Peyer's patch (tissue), 4 donors: ENCODE results near the gene WFIKKN2.

Experiments used
- POLR2A ChIP-seq, 2 donors: fragments of 450-650 bp; IDR thresholded peaks; one replicate each; pipeline ENCODE4 v1.5.1; 2017; ENCODE audit warnings: antibody characterized with exemption in 2 of 2, mild to moderate bottlenecking in 2 of 2, moderate library complexity in 2 of 2
- TF ChIP-seq, protein P1 (sequence below), 6 experiments: fragments of 450-650 bp in 4 of 6; fragments of 200-600 bp in 2 of 6; sonication (generic) in 1 of 6; IDR thresholded peaks; one replicate each; pipeline ENCODE4 v1.5.1; 2017 to 2019; ENCODE audit warnings: antibody characterized with exemption in 6 of 6, mild to moderate bottlenecking in 3 of 6, moderate library complexity in 1 of 6

DNA sequence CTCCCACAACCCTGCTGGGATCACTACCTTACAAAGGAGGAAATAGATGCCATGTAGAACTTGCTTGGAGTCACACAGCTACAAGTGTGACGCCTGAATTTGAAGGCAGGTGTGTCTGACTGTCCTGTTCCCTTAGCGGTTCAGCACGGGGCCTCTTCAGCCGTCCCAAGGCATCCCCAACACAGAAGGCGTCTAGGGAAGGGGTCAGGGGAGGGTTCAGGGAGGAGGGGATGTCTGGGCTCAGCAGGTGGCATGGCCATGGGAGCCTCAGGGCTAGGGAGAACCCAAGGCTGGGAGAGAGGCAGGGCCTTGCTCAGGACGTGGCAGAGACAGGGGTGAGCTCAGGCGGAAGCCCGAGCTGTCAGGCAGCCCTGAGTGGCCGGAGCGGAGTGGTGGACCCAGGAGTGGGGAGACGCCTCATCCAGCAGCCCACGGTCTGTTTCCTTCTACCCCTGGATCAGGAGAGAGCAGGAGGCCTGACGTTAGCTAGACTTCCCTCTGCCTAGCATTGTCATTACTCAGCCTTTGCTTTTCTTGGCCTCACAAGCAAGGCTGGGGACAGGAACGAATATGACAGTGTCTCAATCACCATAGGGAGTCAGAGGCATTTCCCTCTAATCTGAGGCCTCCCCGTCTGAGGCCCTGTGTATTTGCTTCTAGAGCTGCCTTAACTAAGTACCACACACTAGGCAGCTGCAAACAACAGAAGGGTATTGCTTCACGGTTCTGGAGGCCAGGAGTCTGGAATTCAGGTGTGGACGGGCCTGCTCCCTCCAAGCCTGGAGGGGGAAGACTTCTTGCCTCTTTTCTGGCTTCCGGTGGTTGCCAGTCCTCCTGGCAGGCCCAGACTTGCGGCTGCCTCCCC is 36.7 kb upstream of the WFIKKN2 start:
- TF ChIP-seq, protein P1, sequence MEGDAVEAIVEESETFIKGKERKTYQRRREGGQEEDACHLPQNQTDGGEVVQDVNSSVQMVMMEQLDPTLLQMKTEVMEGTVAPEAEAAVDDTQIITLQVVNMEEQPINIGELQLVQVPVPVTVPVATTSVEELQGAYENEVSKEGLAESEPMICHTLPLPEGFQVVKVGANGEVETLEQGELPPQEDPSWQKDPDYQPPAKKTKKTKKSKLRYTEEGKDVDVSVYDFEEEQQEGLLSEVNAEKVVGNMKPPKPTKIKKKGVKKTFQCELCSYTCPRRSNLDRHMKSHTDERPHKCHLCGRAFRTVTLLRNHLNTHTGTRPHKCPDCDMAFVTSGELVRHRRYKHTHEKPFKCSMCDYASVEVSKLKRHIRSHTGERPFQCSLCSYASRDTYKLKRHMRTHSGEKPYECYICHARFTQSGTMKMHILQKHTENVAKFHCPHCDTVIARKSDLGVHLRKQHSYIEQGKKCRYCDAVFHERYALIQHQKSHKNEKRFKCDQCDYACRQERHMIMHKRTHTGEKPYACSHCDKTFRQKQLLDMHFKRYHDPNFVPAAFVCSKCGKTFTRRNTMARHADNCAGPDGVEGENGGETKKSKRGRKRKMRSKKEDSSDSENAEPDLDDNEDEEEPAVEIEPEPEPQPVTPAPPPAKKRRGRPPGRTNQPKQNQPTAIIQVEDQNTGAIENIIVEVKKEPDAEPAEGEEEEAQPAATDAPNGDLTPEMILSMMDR (IDR thresholded peaks at IDR 0.05), result no peak
- TF ChIP-seq POLR2A (IDR thresholded peaks at IDR 0.05), result no peak
